ENCODE data around the gene CDC42BPA. TPM values are rescaled to one million over a fixed set of nuclear protein-coding genes. Genes with fewer than 3 reads are reported as not detected.

The CDC42BPA gene
- total RNA-seq, 1 donor from 2014 or later: 95.7 TPM

DNA sequence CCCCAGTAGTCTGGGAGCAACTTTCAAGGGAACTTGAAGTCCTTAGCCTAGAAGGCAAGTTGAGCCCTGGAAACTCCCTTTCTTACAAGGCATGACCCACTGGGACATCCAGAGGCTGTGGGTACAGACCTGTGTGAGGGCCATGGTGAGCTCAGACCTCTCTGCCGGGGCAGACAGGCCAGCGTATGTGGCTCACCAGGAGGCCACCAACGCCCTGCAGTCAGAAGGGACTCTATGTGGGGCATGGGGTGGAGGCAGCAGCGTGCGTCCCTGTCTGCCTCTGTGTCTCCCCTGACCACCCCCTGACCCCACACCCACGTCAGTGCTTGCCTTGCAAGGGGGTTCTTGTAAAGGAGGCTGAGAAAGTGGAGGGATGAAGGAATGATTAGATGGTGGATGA lies 367.4 kb downstream of the CDC42BPA start:
- peak; percentile 7 for DNase-seq (ENCODE audit: extremely low spot score, unreplicated experiment)
- TF ChIP-seq, protein P1, sequence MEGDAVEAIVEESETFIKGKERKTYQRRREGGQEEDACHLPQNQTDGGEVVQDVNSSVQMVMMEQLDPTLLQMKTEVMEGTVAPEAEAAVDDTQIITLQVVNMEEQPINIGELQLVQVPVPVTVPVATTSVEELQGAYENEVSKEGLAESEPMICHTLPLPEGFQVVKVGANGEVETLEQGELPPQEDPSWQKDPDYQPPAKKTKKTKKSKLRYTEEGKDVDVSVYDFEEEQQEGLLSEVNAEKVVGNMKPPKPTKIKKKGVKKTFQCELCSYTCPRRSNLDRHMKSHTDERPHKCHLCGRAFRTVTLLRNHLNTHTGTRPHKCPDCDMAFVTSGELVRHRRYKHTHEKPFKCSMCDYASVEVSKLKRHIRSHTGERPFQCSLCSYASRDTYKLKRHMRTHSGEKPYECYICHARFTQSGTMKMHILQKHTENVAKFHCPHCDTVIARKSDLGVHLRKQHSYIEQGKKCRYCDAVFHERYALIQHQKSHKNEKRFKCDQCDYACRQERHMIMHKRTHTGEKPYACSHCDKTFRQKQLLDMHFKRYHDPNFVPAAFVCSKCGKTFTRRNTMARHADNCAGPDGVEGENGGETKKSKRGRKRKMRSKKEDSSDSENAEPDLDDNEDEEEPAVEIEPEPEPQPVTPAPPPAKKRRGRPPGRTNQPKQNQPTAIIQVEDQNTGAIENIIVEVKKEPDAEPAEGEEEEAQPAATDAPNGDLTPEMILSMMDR (IDR thresholded peaks at IDR 0.05): no peak
- no peaks in the 10 kb centered on the region for H3K27me3 Mint-ChIP-seq (ENCODE audit: unreplicated experiment)
- H3K9me3 Mint-ChIP-seq (ENCODE audit: unreplicated experiment): peaks cover 5% of the 10 kb centered on the region
- peaks cover 22% of the 10 kb centered on the region for H3K4me1 Mint-ChIP-seq (ENCODE audit: unreplicated experiment)
- H3K27ac Mint-ChIP-seq (ENCODE audit: unreplicated experiment): no peak overlapping the region
- H3K36me3 Mint-ChIP-seq (ENCODE audit: unreplicated experiment): peaks cover 5% of the 10 kb centered on the region
- H3K4me3 Mint-ChIP-seq (ENCODE audit: unreplicated experiment): no peak overlapping the region

DNA sequence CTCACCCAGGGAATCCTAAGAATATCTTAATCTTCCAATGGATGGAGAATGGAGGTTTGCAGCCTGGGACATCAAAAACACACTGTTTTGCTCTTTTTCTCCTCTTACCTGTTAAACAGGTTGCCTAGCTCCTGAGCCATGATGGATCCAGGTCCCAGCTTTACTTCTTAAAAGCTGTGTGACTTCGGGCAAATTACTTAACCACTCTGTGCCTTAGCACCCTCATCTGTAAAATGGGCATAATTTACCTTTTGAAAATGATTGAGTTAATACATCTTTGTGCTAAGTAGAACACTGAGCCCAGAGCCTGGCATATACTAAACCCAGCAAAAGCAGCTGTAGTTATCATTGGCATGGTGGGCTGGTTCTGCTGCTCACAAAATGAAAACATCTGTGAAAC lies 368.0 kb downstream of the CDC42BPA start:
- TF ChIP-seq, protein P1 (IDR thresholded peaks at IDR 0.05): no peak
- H3K27me3 Mint-ChIP-seq (ENCODE audit: unreplicated experiment): no peaks in the 10 kb centered on the region
- no peak for DNase-seq (ENCODE audit: extremely low spot score, unreplicated experiment)
- peaks cover 22% of the 10 kb centered on the region for H3K4me1 Mint-ChIP-seq (ENCODE audit: unreplicated experiment)
- no peak overlapping the region for H3K4me3 Mint-ChIP-seq (ENCODE audit: unreplicated experiment)
- no peak overlapping the region for H3K27ac Mint-ChIP-seq (ENCODE audit: unreplicated experiment)
- H3K36me3 Mint-ChIP-seq (ENCODE audit: unreplicated experiment): peaks cover 5% of the 10 kb centered on the region
- H3K9me3 Mint-ChIP-seq (ENCODE audit: unreplicated experiment): peaks cover 5% of the 10 kb centered on the region

DNA sequence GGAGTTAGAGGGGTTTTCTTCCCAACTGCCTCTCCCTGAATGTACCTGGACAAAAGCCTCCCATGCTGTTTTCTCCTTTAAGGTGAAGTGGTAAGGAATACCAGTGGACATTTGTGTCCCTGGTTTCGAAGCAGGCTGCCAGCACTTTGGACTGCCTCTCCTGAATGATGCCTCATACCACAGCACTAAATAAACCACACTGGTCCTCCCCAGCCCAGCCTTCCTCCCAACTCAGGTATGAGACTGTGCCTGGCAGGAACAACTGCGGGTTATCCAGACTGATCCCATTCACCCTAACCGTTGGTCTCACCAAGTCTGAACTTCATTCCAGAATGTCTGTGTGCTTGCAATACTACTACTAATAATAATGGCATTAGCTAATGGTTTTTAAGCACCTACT lies 368.9 kb downstream of the CDC42BPA start:
- no peak overlapping the region for H3K27ac Mint-ChIP-seq (ENCODE audit: unreplicated experiment)
- peaks cover 16% of the 10 kb centered on the region for H3K4me1 Mint-ChIP-seq (ENCODE audit: unreplicated experiment)
- H3K9me3 Mint-ChIP-seq (ENCODE audit: unreplicated experiment): peaks cover 5% of the 10 kb centered on the region
- H3K4me3 Mint-ChIP-seq (ENCODE audit: unreplicated experiment): no peak overlapping the region
- H3K36me3 Mint-ChIP-seq (ENCODE audit: unreplicated experiment): peaks cover 5% of the 10 kb centered on the region
- no peaks in the 10 kb centered on the region for H3K27me3 Mint-ChIP-seq (ENCODE audit: unreplicated experiment)
- TF ChIP-seq, protein P1 (IDR thresholded peaks at IDR 0.05): no peak
- peak; percentile 21 for DNase-seq (ENCODE audit: extremely low spot score, unreplicated experiment)

DNA sequence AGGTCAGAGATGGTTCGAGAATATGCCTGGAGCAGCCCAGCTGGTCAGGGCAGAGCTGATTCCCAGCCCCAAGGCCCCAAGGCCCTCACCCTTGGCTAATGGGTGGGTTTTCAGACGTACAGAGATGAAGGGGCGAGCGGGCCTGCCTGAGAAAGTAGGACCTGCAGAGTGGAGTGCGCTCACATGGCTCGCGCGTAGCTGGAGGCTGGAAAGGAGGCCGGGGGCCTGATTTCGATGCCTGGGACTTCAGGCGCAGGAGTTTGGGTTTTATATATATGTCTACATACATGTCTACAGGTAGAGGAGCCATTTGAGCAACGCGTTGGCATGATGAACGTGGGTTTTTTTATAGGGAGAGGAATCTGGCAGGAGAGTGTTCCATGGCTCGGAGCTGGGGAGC lies 369.3 kb downstream of the CDC42BPA start:
- TF ChIP-seq, protein P1 (IDR thresholded peaks at IDR 0.05): no peak
- Mint-ChIP-seq H3K27ac (ENCODE audit: unreplicated experiment) (no peak overlapping the region), H3K27me3 (ENCODE audit: unreplicated experiment) (no peaks in the 10 kb centered on the region), H3K4me3 (ENCODE audit: unreplicated experiment) (no peak overlapping the region), H3K9me3 (ENCODE audit: unreplicated experiment) (peaks cover 5% of the 10 kb centered on the region), H3K36me3 (ENCODE audit: unreplicated experiment) (peaks cover 5% of the 10 kb centered on the region), H3K4me1 (ENCODE audit: unreplicated experiment) (peaks cover 12% of the 10 kb centered on the region)
- DNase-seq (ENCODE audit: extremely low spot score, unreplicated experiment): peak; percentile 82

DNA sequence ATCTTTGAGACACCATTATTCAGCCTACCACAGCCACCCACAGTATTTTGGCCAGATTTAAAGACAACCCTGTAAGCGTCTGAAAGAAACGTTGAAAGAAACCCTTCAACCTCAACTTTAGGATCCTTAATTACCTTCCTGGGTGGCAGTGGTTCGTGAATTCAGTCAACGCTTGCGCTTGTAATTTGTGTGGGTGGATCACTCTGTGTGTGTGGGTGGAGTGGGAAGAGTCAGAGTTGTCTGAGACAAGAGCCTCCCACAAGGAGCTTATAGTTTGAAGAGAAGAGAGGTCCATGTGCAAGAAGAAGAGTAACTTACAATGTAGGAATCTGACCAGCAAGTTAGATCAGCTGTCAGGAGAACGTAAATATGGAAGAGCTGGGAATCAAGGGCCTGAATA lies 369.8 kb downstream of the CDC42BPA start:
- peak; percentile 5 for DNase-seq (ENCODE audit: extremely low spot score, unreplicated experiment)
- H3K9me3 Mint-ChIP-seq (ENCODE audit: unreplicated experiment): peaks cover 5% of the 10 kb centered on the region
- TF ChIP-seq, protein P1 (IDR thresholded peaks at IDR 0.05): no peak
- H3K4me1 Mint-ChIP-seq (ENCODE audit: unreplicated experiment): peaks cover 7% of the 10 kb centered on the region
- H3K27me3 Mint-ChIP-seq (ENCODE audit: unreplicated experiment): no peaks in the 10 kb centered on the region
- H3K4me3 Mint-ChIP-seq (ENCODE audit: unreplicated experiment): no peak overlapping the region
- H3K36me3 Mint-ChIP-seq (ENCODE audit: unreplicated experiment): peaks cover 5% of the 10 kb centered on the region
- no peak overlapping the region for H3K27ac Mint-ChIP-seq (ENCODE audit: unreplicated experiment)

Data from osteocyte (in vitro differentiated cells).